Psoas muscle (tissue), 8 donors: ENCODE data around the gene TM4SF1. TPM values are rescaled to one million over a fixed set of nuclear protein-coding genes. Genes with fewer than 3 reads are reported as not detected.
A peak's percentile ranks its signal among the peaks of the same experiment; 100 is the strongest.
"Not testable (repeated sequence)": the region's sequence is repeated elsewhere in the genome, so short reads cannot be mapped to it uniquely, and the experiment has no call there.

Experiments used
- ATAC-seq, 4 donors: fragments of 200-7000 bp; cut with Tn5 transposase; one replicate each; pipeline ENCODE4 v1.9.1; 2020; ENCODE audit warnings: moderate library complexity in 3 of 4, mild to moderate bottlenecking in 2 of 4
- DNase-seq, 2 donors: peaks; one replicate each; pipeline ENCODE4 v3.0.0-alpha.2; 2020
- H3K27ac ChIP-seq: fragments of 200-600 bp; one replicate; pipeline ENCODE4 v1.8.0; 2022
- H3K27me3 ChIP-seq, 3 donors: fragments of 200-600 bp in 1 of 3; one replicate each; pipeline versions ENCODE4 v1.6.1 to v1.8.0; 2013 to 2022; ENCODE audit warnings: low read length in 2 of 3, mild to moderate bottlenecking in 2 of 3, moderate library complexity in 1 of 3; ENCODE audit not compliant: insufficient read depth in 3 of 3
- H3K36me3 ChIP-seq, 2 donors: fragments of 200-600 bp in 1 of 2; one replicate each; pipeline versions ENCODE4 v1.6.1 to v1.8.0; 2013 to 2022; ENCODE audit warnings: low read depth in 1 of 2, mild to moderate bottlenecking in 1 of 2, moderate library complexity in 1 of 2; ENCODE audit not compliant: insufficient read depth in 1 of 2
- H3K4me1 ChIP-seq: fragments of 200-600 bp; one replicate; pipeline ENCODE4 v1.8.0; 2022
- H3K4me3 ChIP-seq: fragments of 200-600 bp; one replicate; pipeline ENCODE4 v1.8.0; 2022; ENCODE audit warnings: mild to moderate bottlenecking
- H3K9me3 ChIP-seq: fragments of 200-600 bp; one replicate; pipeline ENCODE4 v1.8.0; 2022
- CTCF ChIP-seq: fragments of 200-600 bp; IDR thresholded peaks from one replicate; pipeline ENCODE4 v1.8.0; 2022; ENCODE audit warnings: antibody characterized with exemption
- WGBS, 3 donors: extraction: QIAGEN DNeasy Blood & Tissue Kit; methylation state at CpG; one replicate each; pipeline versions ENCODE4 v1.1.6 to v1.1.7; 2013; 5-methylcytosine and 5-hydroxymethylcytosine counted together
- intact Hi-C, 2 donors: fragments of 100-400 bp; cut with DNase I; formaldehyde crosslinking; loops; one replicate each; pipeline versions ENCODE4 v1.11.0 to v1.14.2; 2022
- polyA plus RNA-seq, 3 donors: library from polyadenylated mRNA; stranded (reverse); fragments of 200-250 nt; gene quantifications; one replicate each; pipeline ENCODE4 v1.2.3, GENCODE V29; 2013
- total RNA-seq, 4 donors: library from RNA; stranded (reverse); fragmentation: NEBNext Ultra II Directional in 2 of 4; extraction: Animal tissue kit (Norgen Biotek cat#: 25700) in 2 of 4; gene quantifications; one replicate each; pipeline versions ENCODE4 v1.2.1 to v1.2.4, GENCODE V29; 2021 to 2023
- donor health status: healthy with polysubstance abuse.
- donor health status: DM: no; HTN: no; CAD: no; lungs with moderate emphysema.
- donor health status: Bipolar disorder and iron deficiency.
- donor health status: healthy.
- donor health status: DM: yes; HTN: yes; CAD: no.
- donor health status: DM: no; HTN: no; CAD: no.
- donor health status: DM: no; HTN: no; CAD: no.
- donor health status: DM: yes; HTN: yes; CAD: no.

The TM4SF1 gene
- total and polyA plus RNA-seq, 7 donors: 30.7 to 61.1 (median 49.4) TPM

DNA sequence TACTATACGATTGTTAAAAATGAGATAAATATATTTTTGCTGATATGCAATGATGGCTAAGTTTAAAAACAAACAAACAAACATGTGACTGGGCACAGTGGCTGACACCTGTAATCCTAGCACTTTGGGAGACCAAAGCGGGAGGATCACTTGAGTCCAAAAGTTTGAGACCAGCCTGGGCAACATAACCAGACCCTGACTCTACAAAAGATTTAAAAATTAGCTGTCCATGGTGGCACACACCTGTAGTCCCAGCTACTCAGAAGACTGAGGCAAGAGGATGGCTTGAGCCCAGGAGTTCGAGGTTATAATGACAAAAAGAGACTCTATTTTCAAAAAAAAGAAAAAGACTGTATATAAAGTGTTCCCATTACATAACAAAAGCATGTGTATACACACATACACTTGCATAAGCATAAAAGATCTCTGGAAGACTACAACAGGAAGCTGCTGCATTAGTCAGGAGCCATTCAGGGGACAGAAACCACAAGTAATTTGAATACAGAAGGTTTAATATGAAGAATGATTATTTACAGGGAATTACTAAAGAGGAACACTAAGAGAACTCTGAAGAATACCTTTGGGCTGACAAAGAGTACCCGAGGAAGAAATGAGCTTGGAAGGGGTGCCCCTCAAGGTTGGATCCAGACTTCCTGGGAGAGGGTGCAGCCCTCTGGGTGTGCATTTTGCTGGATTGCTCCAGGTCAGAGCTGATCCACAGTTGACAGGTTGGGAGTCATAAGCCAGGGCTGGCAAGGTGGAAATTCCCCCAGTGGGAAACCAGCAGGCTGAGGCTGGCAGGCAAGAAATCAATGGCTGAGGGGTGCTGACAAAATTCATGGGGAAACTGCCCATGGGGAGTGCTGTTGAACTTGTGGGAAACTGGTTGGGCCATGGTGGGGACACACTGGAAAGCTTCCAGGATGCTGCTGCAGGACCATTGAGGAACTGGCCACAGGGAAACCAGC lies 34.8 kb downstream of the TM4SF1 start:
- Histone ChIP-seq H3K36me3 (no peaks in the 10 kb centered on the region), H3K27ac (no peak overlapping the region), H3K4me1 (peaks cover 9% of the 10 kb centered on the region), H3K9me3 (no peaks in the 10 kb centered on the region), H3K4me3 (no peak overlapping the region), H3K27me3 (no peaks in the 10 kb centered on the region)
- 83 to 89% (median 87%) methylated on average over 4 of the region's 4 CpGs for WGBS, 3 donors
- peak in 2 of 4 donors; percentile 40 to 42 for ATAC-seq
- intact Hi-C loops: no loop called here
- DNase-seq: no peak
- no peak for TF ChIP-seq CTCF

DNA sequence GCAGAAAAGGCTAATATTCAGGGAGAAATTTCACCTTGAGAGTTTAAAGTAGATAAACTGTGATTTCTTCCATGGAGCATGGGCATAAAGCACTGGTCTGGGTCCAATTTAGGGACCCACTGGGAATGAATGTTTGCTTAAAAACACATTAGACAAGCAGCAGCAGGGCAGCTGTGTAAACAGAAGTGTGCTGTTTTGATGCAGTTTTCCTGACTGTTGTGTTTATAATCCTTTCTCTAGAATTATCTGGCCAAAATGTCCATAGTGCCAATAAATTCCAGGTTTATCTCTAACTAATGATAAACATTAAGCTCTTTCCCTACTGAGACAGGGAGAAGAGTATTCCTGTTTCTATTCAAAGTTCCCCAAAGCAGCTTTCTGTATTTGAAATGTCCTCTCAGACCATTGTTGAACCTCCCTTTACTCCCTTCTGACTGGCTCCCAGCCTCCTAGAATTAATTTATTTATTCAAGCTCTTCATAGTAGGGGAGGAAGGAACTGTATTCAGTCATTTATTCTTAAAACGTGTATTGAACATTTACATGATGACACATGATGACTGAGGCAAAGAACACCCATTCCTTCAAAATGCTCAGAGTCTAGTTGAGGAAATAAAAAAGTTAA lies 37.0 kb downstream of the TM4SF1 start:
- H3K4me3 ChIP-seq: no peak overlapping the region
- no peak for DNase-seq
- H3K36me3 ChIP-seq: no peaks in the 10 kb centered on the region
- H3K27ac ChIP-seq: peak overlapping the region; percentile 71
- peak in 3 of 4 donors; percentile 18 to 46 (median 22) for ATAC-seq
- H3K4me1 ChIP-seq: peaks cover 9% of the 10 kb centered on the region
- no peaks in the 10 kb centered on the region for H3K27me3 ChIP-seq
- 29 to 43% (median 30%) methylated on average over 1 of the region's 1 CpG for WGBS, 3 donors
- intact Hi-C loops: no loop called here
- no peaks in the 10 kb centered on the region for H3K9me3 ChIP-seq
- no peak for TF ChIP-seq CTCF

DNA sequence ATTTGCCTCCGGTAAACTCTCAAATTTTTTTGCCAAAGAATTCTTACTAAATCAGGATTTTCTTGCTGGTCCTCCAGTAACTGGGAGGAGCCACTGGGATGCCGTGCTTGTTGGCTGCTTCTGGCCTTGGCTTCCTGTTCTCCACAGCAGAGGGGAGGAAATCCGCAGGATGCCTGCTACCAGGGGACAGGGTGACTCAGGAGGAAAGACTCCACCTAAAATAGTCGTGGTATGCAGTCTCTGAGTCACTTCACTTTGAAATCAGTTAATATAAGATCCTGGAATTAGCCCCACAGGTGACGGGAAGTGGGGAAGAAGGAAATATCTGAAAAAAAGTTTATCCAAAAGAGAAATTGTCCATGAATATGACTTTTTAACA lies 37.5 kb downstream of the TM4SF1 start:
- H3K27ac ChIP-seq: peak overlapping the region; percentile 71

DNA sequence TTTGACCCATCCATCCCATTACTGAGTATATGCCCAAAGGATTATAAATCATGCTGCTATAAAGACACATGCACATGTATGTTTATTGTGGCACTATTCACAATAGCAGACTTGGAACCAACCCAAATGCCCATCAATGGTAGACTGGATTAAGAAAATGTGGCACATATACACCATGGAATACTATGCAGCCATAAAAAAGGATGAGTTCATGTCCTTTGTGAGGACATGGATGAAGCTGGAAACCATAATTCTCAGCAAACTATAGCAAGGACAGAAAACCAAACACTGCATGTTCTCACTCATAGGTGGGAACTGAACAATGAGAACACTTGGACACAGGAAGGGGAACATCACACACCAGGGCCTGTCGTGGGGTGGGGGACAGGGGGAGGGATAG lies 40.0 kb downstream of the TM4SF1 start:
- H3K27me3 ChIP-seq, H3K4me1 ChIP-seq, intact Hi-C loops, DNase-seq, ATAC-seq, H3K9me3 ChIP-seq, H3K4me3 ChIP-seq, H3K36me3 ChIP-seq: not testable (repeated sequence)
- WGBS, 3 donors: 69 to 80% (median 75%) methylated on average over 1 of the region's 1 CpG
- peak overlapping the region; percentile 24 for H3K27ac ChIP-seq

More for the DNA sequence above, 37.5 kb downstream of the TM4SF1 start:
- intact Hi-C loops: no loop called here
- 5 to 10% (median 9%) methylated on average over 5 of the region's 5 CpGs for WGBS, 3 donors
- peak; percentile 93 to 98 (median 96) for ATAC-seq
- H3K4me3 ChIP-seq: no peak overlapping the region
- H3K4me1 ChIP-seq: peaks cover 9% of the 10 kb centered on the region
- TF ChIP-seq CTCF: no peak
- H3K9me3 ChIP-seq: no peaks in the 10 kb centered on the region
- H3K27me3 ChIP-seq: no peaks in the 10 kb centered on the region
- H3K36me3 ChIP-seq: no peaks in the 10 kb centered on the region
- peak; percentile 85 for DNase-seq

GRCh38 chr3:149336925-149337324 lies 40.5 kb downstream of the TM4SF1 start:
- ATAC-seq (no peak), DNase-seq (no peak)
- peaks cover 9% of the 10 kb centered on the region for H3K4me1 ChIP-seq
- TF ChIP-seq CTCF: no peak
- no peaks in the 10 kb centered on the region for H3K27me3 ChIP-seq
- H3K27ac ChIP-seq: peak overlapping the region; percentile 24
- H3K4me3 ChIP-seq: no peak overlapping the region
- H3K9me3 ChIP-seq: no peaks in the 10 kb centered on the region
- no peaks in the 10 kb centered on the region for H3K36me3 ChIP-seq
- intact Hi-C loops: no loop called here
